GM12878 (cell line): ENCODE measurements around the gene FBXL16. TPM values are rescaled to one million over a fixed set of nuclear protein-coding genes. Genes with fewer than 3 reads are reported as not detected.

Experiments
- ATAC-seq: fragments of 200-7000 bp; cut with Tn5 transposase; 3 replicates; pipeline ENCODE4 v1.9.1; 2020; ENCODE audit warnings: mild to moderate bottlenecking, moderate library complexity
- BruUV-seq: library from RNA; stranded (reverse); fragments of 400-500 nt; replicated peaks from 2 replicates; lab custom pipeline; 2021; lab: Mats Ljungman, UMichigan
- CTCF ChIA-PET: fragments of 300-600 bp; sonication (Branson Sonifier 250); formaldehyde crosslinking; extraction: SDS; loops from one replicate; lab custom pipeline; 2021; ENCODE audit warnings: inconsistent platforms; lab: Yijun Ruan, JAX
- POLR2A ChIA-PET: fragments of 350-600 bp; formaldehyde crosslinking; extraction: SDS; loops from one replicate; lab custom pipeline; 2021; ENCODE audit warnings: inconsistent platforms; lab: Charles Lee
- RAD21 ChIA-PET: fragments of 300-600 bp; sonication (Branson Sonifier 250); formaldehyde crosslinking; loops from one replicate; lab custom pipeline; 2023; ENCODE audit warnings: antibody characterized with exemption; ENCODE audit not compliant: unreplicated experiment; lab: Charles Lee
- SMC1A ChIA-PET: fragments of 300-600 bp; sonication (Branson Sonifier 250); formaldehyde crosslinking; loops from one replicate; lab custom pipeline; 2023; ENCODE audit not compliant: unreplicated experiment, uncharacterized antibody; lab: Charles Lee
- DNase-seq: peaks from one replicate; pipeline ENCODE4 v3.0.0-alpha.2; 2011; ENCODE audit warnings: low read depth, low spot score
- FAIRE-seq: peaks from 3 replicates; lab custom pipeline; 2011; peaks lifted over from hg19 to GRCh38; lab: Jason Lieb, UNC
- H2AFZ ChIP-seq: 2 replicates; pipeline ENCODE4 v1.6.0; 2011; ENCODE audit warnings: low read depth, low read length, control low read depth; ENCODE audit not compliant: control insufficient read depth
- H3K27ac ChIP-seq: 2 replicates; pipeline ENCODE4 v1.5.1; 2011; ENCODE audit warnings: control low read depth; ENCODE audit not compliant: control insufficient read depth, insufficient read depth
- H3K27me3 ChIP-seq, 2 experiments: replicated peaks in 1 of 2; 2 replicates each; pipeline versions ENCODE4 v1.6.0 to v1.6.1; 2011; ENCODE audit warnings: low read length in 1 of 2; ENCODE audit not compliant: control insufficient read depth in 2 of 2, insufficient read depth in 2 of 2
- H3K36me3 ChIP-seq, 2 experiments: 2 replicates each; pipeline ENCODE4 v1.5.1; 2011; ENCODE audit warnings: low read length in 1 of 2; ENCODE audit not compliant: control insufficient read depth in 2 of 2, insufficient read depth in 2 of 2
- H3K4me1 ChIP-seq: 2 replicates; pipeline ENCODE4 v1.6.1; 2011; ENCODE audit warnings: mild to moderate bottlenecking, low read length, moderate library complexity, mixed read lengths; ENCODE audit not compliant: control insufficient read depth, insufficient read depth
- H3K4me2 ChIP-seq: 2 replicates; pipeline ENCODE4 v1.6.0; 2011; ENCODE audit warnings: control low read depth; ENCODE audit not compliant: control insufficient read depth, insufficient read depth
- H3K4me3 ChIP-seq: fragments of 200-600 bp; sonication (generic); 2 replicates; pipeline ENCODE4 v1.5.1; 2016
- H3K79me2 ChIP-seq: 2 replicates; pipeline ENCODE4 v1.6.0; 2011; ENCODE audit warnings: low read length; ENCODE audit not compliant: control insufficient read depth, insufficient read depth
- H3K9ac ChIP-seq: 2 replicates; pipeline ENCODE4 v1.8.0; 2011; ENCODE audit warnings: low read length, control low read depth, mixed read lengths; ENCODE audit not compliant: control insufficient read depth, insufficient read depth
- H3K9me3 ChIP-seq: replicated peaks from 3 replicates; pipeline ENCODE4 v1.5.1; 2011; ENCODE audit warnings: mild to moderate bottlenecking, low read length; ENCODE audit not compliant: control insufficient read depth, insufficient read depth
- H4K20me1 ChIP-seq: 2 replicates; pipeline ENCODE4 v1.6.0; 2011; ENCODE audit not compliant: control insufficient read depth, insufficient read depth
- BACH1 ChIP-seq: fragments of 450-650 bp; IDR thresholded peaks from 2 replicates; pipeline ENCODE4 v1.6.1; 2017; ENCODE audit warnings: mild to moderate bottlenecking, borderline replicate concordance
- BRCA1 ChIP-seq: IDR thresholded peaks from 2 replicates; pipeline ENCODE4 v1.6.1; 2011; ENCODE audit warnings: low read depth, low read length, improper control_type of control experiment
- CREB1 ChIP-seq: IDR thresholded peaks from 2 replicates; pipeline ENCODE4 v1.6.1; 2012; ENCODE audit warnings: low read depth, mild to moderate bottlenecking, inconsistent platforms
- CUX1 ChIP-seq: IDR thresholded peaks from 2 replicates; pipeline ENCODE4 v1.6.1; 2012; ENCODE audit warnings: improper control_type of control experiment, low read depth, low read length; ENCODE audit not compliant: insufficient replicate concordance
- DPF2 ChIP-seq: fragments of 450-650 bp; IDR thresholded peaks from 2 replicates; pipeline ENCODE4 v1.6.1; 2017; ENCODE audit warnings: mild to moderate bottlenecking
- FOS ChIP-seq: IDR thresholded peaks from 3 replicates; pipeline ENCODE4 v1.6.1; 2011; ENCODE audit warnings: borderline replicate concordance; ENCODE audit not compliant: insufficient read length; ENCODE audit errors: extremely low read depth
- IKZF2 ChIP-seq, 2 experiments: fragments of 450-650 bp; IDR thresholded peaks; 2 replicates each; pipeline ENCODE4 v1.6.1; 2017; ENCODE audit warnings: mild to moderate bottlenecking in 2 of 2, moderate library complexity in 2 of 2
- SPI1 ChIP-seq: IDR thresholded peaks from 2 replicates; pipeline ENCODE4 v1.6.1; 2011; ENCODE audit warnings: low read depth, mild to moderate bottlenecking, low read length, moderate library complexity, borderline replicate concordance; ENCODE audit not compliant: insufficient read depth
- TBL1XR1 ChIP-seq: IDR thresholded peaks from 2 replicates; pipeline ENCODE4 v1.6.1; 2012; ENCODE audit warnings: low read depth, low read length, improper control_type of control experiment
- ZNF217 ChIP-seq: fragments of 450-650 bp; IDR thresholded peaks from 2 replicates; pipeline ENCODE4 v1.6.1; 2017; ENCODE audit warnings: antibody characterized with exemption, mild to moderate bottlenecking
- WGBS: methylation state at CpG from one replicate; pipeline ENCODE4 v1.1.6; 2016; ENCODE audit warnings: low lambda C conversion rate; ENCODE audit not compliant: insufficient replicate concordance, insufficient coverage; ENCODE audit errors: missing lambda C conversion rate; 5-methylcytosine and 5-hydroxymethylcytosine counted together
- in situ Hi-C: fragments of 300-500 bp; cut with MboI; formaldehyde crosslinking; loops from 9 replicates; pipeline ENCODE4 v1.14.3; 2018; ENCODE audit warnings: mixed read lengths
- intact Hi-C: fragments of 100-400 bp; cut with micrococcal nuclease; formaldehyde crosslinking; loops from one replicate; pipeline ENCODE4 v1.14.2; 2022; ENCODE audit not compliant: unreplicated experiment
- polyA plus RNA-seq, 11 experiments: library from polyadenylated mRNA; depleted of rRNA in 4 of 11; unstranded in 6 of 11; stranded (reverse) in 5 of 11; fragments of >200 nt; fragmentation: Nextera tagmentation in 4 of 11; fragmentation: Illumina TruSeq in 1 of 11; extraction: Ambion mirVana in 4 of 11; extraction: Trizol in 1 of 11; gene quantifications; 1 replicate in 1 of 11; 2 replicates in 10 of 11; pipeline versions ENCODE4 v1.2.1 to v1.2.3, GENCODE V29; 2011 to 2016; ENCODE audit warnings: inconsistent platforms in 2 of 11, missing spikeins in 2 of 11, low read depth in 1 of 11
- total RNA-seq, 4 experiments: library from RNA; depleted of rRNA in 3 of 4; stranded (reverse); fragments of >200 nt in 3 of 4; fragmentation: Illumina TruSeq in 1 of 4; extraction: Trizol in 1 of 4; gene quantifications; 2 replicates each; pipeline versions ENCODE4 v1.2.1 to v1.2.3, GENCODE V29; 2013 to 2021

FBXL16 gene
- total and polyA plus RNA-seq, 10 of the 15 experiments (the other 5 are each of a cell fraction or from before 2014, with no cell fraction given): 0.13 to 1.4 (median 0.24) TPM

- in situ Hi-C loops: no loop called here
- ATAC-seq (no peak), FAIRE-seq (no peak), DNase-seq (no peak)
- peaks cover 14% of the 10 kb centered on the region for H3K4me1 ChIP-seq
- no peak for TF ChIP-seq IKZF2 (IDR thresholded peaks at IDR 0.05)
- no peak for TF ChIP-seq ZNF217
- no peak for TF ChIP-seq BACH1
- no peak for TF ChIP-seq TBL1XR1
- no peak for TF ChIP-seq DPF2
- TF ChIP-seq CUX1: no peak
- no peak for TF ChIP-seq SPI1
- TF ChIP-seq CREB1: no peak
- TF ChIP-seq FOS: no peak
- TF ChIP-seq BRCA1: no peak
- no peak overlapping the region for H3K4me2 ChIP-seq
- H3K9me3 ChIP-seq: no peaks in the 10 kb centered on the region
- H3K9ac ChIP-seq: no peak overlapping the region
- H3K79me2 ChIP-seq: no peaks in the 10 kb centered on the region; the same call in none of the 2 replicates
- no peak overlapping the region for H3K4me3 ChIP-seq
- 73% methylated on average over 7 of the region's 7 CpGs for WGBS
- ChIA-PET SMC1A (interaction anchor here (1.7 kb wide), 2 partner anchors 10 to 13 kb away, joined by 3 to 5 read pairs; partner anchors contain the start of gene METRN), RAD21 (interaction anchor here (0.5 to 2.3 kb wide), 2 partner anchors 12 to 13 kb away, joined by 3 to 6 read pairs; no protein-coding TSS in a partner anchor), CTCF (interaction anchor here (1.0 to 1.7 kb wide), 2 partner anchors 13 to 15 kb away, joined by 3 to 5 read pairs; no protein-coding TSS in a partner anchor), POLR2A (interaction anchor here (6.3 kb wide), 1 partner anchor 13 kb away, joined by 60 read pairs; the partner anchor contains the start of gene CIAO3)
- H3K36me3 ChIP-seq: no peaks in the 10 kb centered on the region; a peak in 1 of 4 replicates
- H2AFZ ChIP-seq: no peak overlapping the region
- BruUV-seq: no TSS peak
- H3K27me3 ChIP-seq: no peaks in the 10 kb centered on the region
- intact Hi-C loops: no loop called here
- no peak overlapping the region for H3K27ac ChIP-seq
- H4K20me1 ChIP-seq: no peaks in the 10 kb centered on the region
These were observed 19.4 kb upstream of the FBXL16 start for GRCh38 chr16:725041-725376.
